HepG2 (cell line): Measurements from ENCODE around the gene ULK4. TPM values are rescaled to one million over a fixed set of nuclear protein-coding genes. Genes with fewer than 3 reads are reported as not detected.

Source experiments
- AGO2 ChIP-seq: fragments of 200-400 bp; formaldehyde crosslinking; optimal IDR thresholded peaks from 2 replicates; pipeline ENCODE3; 2017; ENCODE audit warnings: mild to moderate bottlenecking, low read depth, low read length, moderate library complexity
- AKAP8 ChIP-seq: sonication (generic); formaldehyde crosslinking; IDR thresholded peaks from 2 replicates; pipeline ENCODE4 v1.5.1; 2020; ENCODE audit warnings: mild to moderate bottlenecking, missing genetic modification reagents
- CAMTA2 ChIP-seq: sonication (generic); formaldehyde crosslinking; IDR thresholded peaks from 2 replicates; pipeline ENCODE4 v1.4.0; 2020; ENCODE audit warnings: mild to moderate bottlenecking, missing genetic modification reagents, borderline replicate concordance
- DMAP1 ChIP-seq: IDR thresholded peaks from 2 replicates; pipeline ENCODE4 v1.6.1; 2016
- ELF4 ChIP-seq: sonication (generic); formaldehyde crosslinking; IDR thresholded peaks from 2 replicates; pipeline ENCODE4 v1.5.0; 2020; ENCODE audit warnings: missing genetic modification reagents, mild to moderate bottlenecking, moderate library complexity, borderline replicate concordance
- FOXO1 ChIP-seq: sonication (generic); formaldehyde crosslinking; IDR thresholded peaks from 2 replicates; pipeline ENCODE4 v1.4.0; 2020; ENCODE audit warnings: missing genetic modification reagents
- FUBP1 ChIP-seq: sonication (generic); formaldehyde crosslinking; IDR thresholded peaks from 2 replicates; pipeline ENCODE4 v1.5.1; 2020; ENCODE audit warnings: missing genetic modification reagents, mild to moderate bottlenecking, borderline replicate concordance
- HOXA5 ChIP-seq: sonication (generic); formaldehyde crosslinking; IDR thresholded peaks from 2 replicates; pipeline ENCODE4 v1.4.0; 2020; ENCODE audit warnings: missing genetic modification reagents
- JARID2 ChIP-seq: sonication (generic); formaldehyde crosslinking; IDR thresholded peaks from 2 replicates; pipeline ENCODE4 v1.8.1; 2023; ENCODE audit warnings: missing genetic modification reagents, inconsistent platforms; ENCODE audit not compliant: insufficient replicate concordance
- KAT8 ChIP-seq: IDR thresholded peaks from 2 replicates; pipeline ENCODE4 v1.6.1; 2016; ENCODE audit warnings: missing genetic modification reagents, missing compliant biosample characterization
- MEIS2 ChIP-seq: sonication (generic); formaldehyde crosslinking; IDR thresholded peaks from 2 replicates; pipeline ENCODE4 v1.9.0; 2021; ENCODE audit warnings: mild to moderate bottlenecking, missing genetic modification reagents
- MIER3 ChIP-seq: IDR thresholded peaks from 2 replicates; pipeline ENCODE4 v1.6.1; 2016; ENCODE audit warnings: missing compliant biosample characterization, borderline replicate concordance
- MZF1 ChIP-seq: sonication (generic); formaldehyde crosslinking; IDR thresholded peaks from 2 replicates; pipeline ENCODE4 v1.8.1; 2023; ENCODE audit warnings: mild to moderate bottlenecking, missing genetic modification reagents, borderline replicate concordance
- NCOR1 ChIP-seq: fragments of 200-600 bp; sonication (generic); IDR thresholded peaks from 2 replicates; pipeline ENCODE4 v1.7.0; 2017; ENCODE audit warnings: antibody characterized with exemption, low read length, borderline replicate concordance
- TBP ChIP-seq: sonication (generic); formaldehyde crosslinking; IDR thresholded peaks from 2 replicates; pipeline ENCODE4 v1.5.0; 2020; ENCODE audit warnings: missing genetic modification reagents
- TBX2 ChIP-seq: sonication (generic); formaldehyde crosslinking; IDR thresholded peaks from 2 replicates; pipeline ENCODE4 v1.5.0; 2020; ENCODE audit warnings: missing genetic modification reagents, mild to moderate bottlenecking, borderline replicate concordance
- TCF7 ChIP-seq: sonication (generic); IDR thresholded peaks from 2 replicates; pipeline ENCODE4 v1.6.1; 2016; ENCODE audit warnings: antibody characterized with exemption, low read depth
- TERF1 ChIP-seq: sonication (generic); formaldehyde crosslinking; IDR thresholded peaks from 2 replicates; pipeline ENCODE4 v1.8.0; 2022; ENCODE audit warnings: mild to moderate bottlenecking, missing genetic modification reagents, moderate library complexity
- UBTF ChIP-seq: sonication (generic); formaldehyde crosslinking; IDR thresholded peaks from 2 replicates; pipeline ENCODE4 v1.4.0; 2020; ENCODE audit warnings: mild to moderate bottlenecking, missing genetic modification reagents
- WIZ ChIP-seq: sonication (generic); formaldehyde crosslinking; IDR thresholded peaks from 2 replicates; pipeline ENCODE4 v1.5.1; 2020; ENCODE audit warnings: mild to moderate bottlenecking, missing genetic modification reagents
- ZBTB42 ChIP-seq: sonication (generic); formaldehyde crosslinking; IDR thresholded peaks from 2 replicates; pipeline ENCODE4 v1.5.0; 2020; ENCODE audit warnings: mild to moderate bottlenecking, missing genetic modification reagents
- ZFYVE20 ChIP-seq: sonication (generic); formaldehyde crosslinking; IDR thresholded peaks from 2 replicates; pipeline ENCODE4 v1.8.0; 2023; ENCODE audit warnings: low read depth, mild to moderate bottlenecking, moderate library complexity, missing genetic modification reagents, borderline replicate concordance
- ZNF143 ChIP-seq: sonication (generic); formaldehyde crosslinking; IDR thresholded peaks from 2 replicates; pipeline ENCODE4 v1.4.0; 2020; ENCODE audit warnings: missing genetic modification reagents
- ZNF460 ChIP-seq: sonication (generic); formaldehyde crosslinking; IDR thresholded peaks from 2 replicates; pipeline ENCODE4 v1.5.1; 2020; ENCODE audit warnings: missing genetic modification reagents, mild to moderate bottlenecking, borderline replicate concordance
- ZNF546 ChIP-seq: sonication (generic); formaldehyde crosslinking; conservative IDR thresholded peaks from 2 replicates; pipeline ENCODE4 v1.8.1; 2023; ENCODE audit warnings: mild to moderate bottlenecking, missing genetic modification reagents
- ZNF552 ChIP-seq: sonication (generic); formaldehyde crosslinking; IDR thresholded peaks from 2 replicates; pipeline ENCODE4 v1.9.0; 2022; ENCODE audit warnings: missing genetic modification reagents, mild to moderate bottlenecking, borderline replicate concordance
- ZNF720 ChIP-seq: sonication (generic); formaldehyde crosslinking; IDR thresholded peaks from 2 replicates; pipeline ENCODE4 v1.4.0; 2020; ENCODE audit warnings: missing genetic modification reagents
- polyA plus RNA-seq, 8 experiments: library from polyadenylated mRNA; depleted of rRNA in 3 of 8; stranded (reverse) in 7 of 8; unstranded in 1 of 8; fragments of >200 nt; fragmentation: Illumina TruSeq in 4 of 8; extraction: Trizol in 4 of 8; gene quantifications; 2 replicates each; pipeline versions ENCODE4 v1.2.1 to v1.2.3, GENCODE V29; 2011 to 2016; ENCODE audit warnings: low read depth in 4 of 8, missing spikeins in 1 of 8, mixed read lengths in 1 of 8; ENCODE audit not compliant: insufficient read depth in 1 of 8
- total RNA-seq, 5 experiments: library from RNA; depleted of rRNA; stranded (reverse); fragments of >200 nt; fragmentation: Illumina TruSeq; extraction: Trizol; gene quantifications; 2 replicates each; pipeline ENCODE4 v1.2.3, GENCODE V29; 2016; ENCODE audit warnings: low read depth in 1 of 5

ULK4 gene
- total and polyA plus RNA-seq, 2 of the 13 experiments (the other 11 are each of a cell fraction or from before 2014, with no cell fraction given), result 6.7 to 11.8 TPM

- no peak for TF ChIP-seq HOXA5 (CRISPR knock-in tag)
- peak; percentile 69; the same call in 1 of the 2 replicates for TF ChIP-seq TBX2 (CRISPR knock-in tag)
- no peak for TF ChIP-seq ZFYVE20
- TF ChIP-seq FUBP1, result no peak
- no peak for TF ChIP-seq ZNF552 (CRISPR knock-in tag)
- no peak for TF ChIP-seq AKAP8 (CRISPR knock-in tag)
- no peak for TF ChIP-seq CAMTA2 (CRISPR knock-in tag)
- TF ChIP-seq ELF4, result no peak
- TF ChIP-seq TERF1 (CRISPR knock-in tag), result no peak
- no peak for TF ChIP-seq ZNF720 (CRISPR knock-in tag)
- 0 out of 2 replicates have a peak, but pooled peaks have one; percentile 32 for TF ChIP-seq TCF7
- TF ChIP-seq KAT8, result 0 out of 2 replicates have a peak, but pooled peaks have one; percentile 58
- no peak for TF ChIP-seq DMAP1 (CRISPR knock-in tag)
- TF ChIP-seq MEIS2, result peak; percentile 24; the same call in 1 of the 2 replicates
- TF ChIP-seq AGO2, result no peak
- TF ChIP-seq TBP (CRISPR knock-in tag), result no peak
- 0 out of 2 replicates have a peak, but pooled peaks have one; percentile 25 for TF ChIP-seq UBTF (CRISPR knock-in tag)
- no peak for TF ChIP-seq MZF1 (CRISPR knock-in tag)
- no peak for TF ChIP-seq JARID2
- TF ChIP-seq ZNF460 (CRISPR knock-in tag), result no peak
- 0 out of 2 replicates have a peak, but pooled peaks have one; percentile 25 for TF ChIP-seq WIZ (CRISPR knock-in tag)
- peak; percentile 22; the same call in 1 of the 2 replicates for TF ChIP-seq FOXO1
- TF ChIP-seq MIER3, result no peak
- no peak for TF ChIP-seq ZBTB42 (CRISPR knock-in tag)
- no peak for TF ChIP-seq NCOR1
- TF ChIP-seq ZNF546 (CRISPR knock-in tag), result no peak
- TF ChIP-seq ZNF143 (CRISPR knock-in tag), result no peak
These were observed 684.0 kb downstream of the ULK4 start (continued) for GRCh38 chr3:41277790-41278465.
